Measurements from ENCODE around the gene GALNT3. TPM values are rescaled to one million over a fixed set of nuclear protein-coding genes. Genes with fewer than 3 reads are reported as not detected.

Gene GALNT3
- total RNA-seq, 4 donors from 2014 or later, result 17.2 to 230 (median 52.7) TPM

GRCh38 chr2:165762723-165763122 lies 31.3 kb downstream of the GALNT3 start:
- Histone ChIP-seq H3K9me3 (no peaks in the 10 kb centered on the region), H3K4me3 (no peak overlapping the region), H3K27me3 (no peaks in the 10 kb centered on the region), H3K36me3 (no peaks in the 10 kb centered on the region), H3K4me1 (peaks cover 0 to 6% (median 0%) of the 10 kb centered on the region in 4 donors), H3K27ac (no peak overlapping the region)
- in situ Hi-C loops (cut with MboI; ENCODE audit: low pct_ligation_motif_present in 1 of 4, low pct_unique_long_range_greater_than_20kb in 1 of 4, low sequenced_read_pairs in 3 of 4), result no loop called here
- intact Hi-C loops (cut with DNase I; ENCODE audit: low total_unique reads), result no loop called here
- TF ChIP-seq CTCF (IDR thresholded peaks at IDR 0.05) (no peak), EP300 (IDR thresholded peaks at IDR 0.05; ENCODE audit: low read depth) (no peak), POLR2A (IDR thresholded peaks at IDR 0.05) (no peak), POLR2AphosphoS5 (IDR thresholded peaks at IDR 0.05) (no peak)
- 92 to 97% methylated on average over 3 to 4 of the region's 4 CpGs for WGBS, 2 donors (ENCODE audit: low coverage in 1 of 2)
- no peak for DNase-seq

- 58 to 59% methylated on average over 4 of the region's 4 CpGs for WGBS, 2 donors (ENCODE audit: low coverage in 1 of 2)
- no peaks in the 10 kb centered on the region for H3K36me3 ChIP-seq
- DNase-seq, result no peak
- intact Hi-C loops (cut with DNase I; ENCODE audit: low total_unique reads), result no loop called here
- no peaks in the 10 kb centered on the region for H3K27me3 ChIP-seq
- H3K4me3 ChIP-seq, result no peak overlapping the region
- H3K9me3 ChIP-seq, result no peaks in the 10 kb centered on the region
- TF ChIP-seq POLR2AphosphoS5 (IDR thresholded peaks at IDR 0.05) (no peak), CTCF (IDR thresholded peaks at IDR 0.05) (no peak)
- H3K27ac ChIP-seq, result no peak overlapping the region
- H3K4me1 ChIP-seq, result peaks cover 0 to 7% (median 0%) of the 10 kb centered on the region in 4 donors
- in situ Hi-C loops (cut with MboI; ENCODE audit: low pct_ligation_motif_present in 1 of 4, low pct_unique_long_range_greater_than_20kb in 1 of 4, low sequenced_read_pairs in 3 of 4), result no loop called here
These were observed 36.0 kb downstream of the GALNT3 start for GRCh38 chr2:165757906-165758675.

GRCh38 chr2:165746501-165746900 lies 47.5 kb downstream of the GALNT3 start:
- 85 to 89% methylated on average over 8 of the region's 8 CpGs for WGBS, 2 donors (ENCODE audit: low coverage in 1 of 2)

GRCh38 chr2:165745916-165746315 lies 48.1 kb downstream of the GALNT3 start:
- H3K36me3 ChIP-seq, result no peaks in the 10 kb centered on the region
- in situ Hi-C loops (cut with MboI; ENCODE audit: low pct_ligation_motif_present in 1 of 4, low pct_unique_long_range_greater_than_20kb in 1 of 4, low sequenced_read_pairs in 3 of 4), result no loop called here
- H3K27ac ChIP-seq, result no peak overlapping the region
- intact Hi-C loops (cut with DNase I; ENCODE audit: low total_unique reads), result no loop called here
- no peaks in the 10 kb centered on the region for H3K4me1 ChIP-seq
- no peaks in the 10 kb centered on the region for H3K27me3 ChIP-seq
- 80% methylated on average over 2 of the region's 2 CpGs; no CpG with 5 or more reads in 1 of the 2 donors for WGBS, 2 donors (ENCODE audit: low coverage in 1 of 2)
- H3K4me3 ChIP-seq, result no peak overlapping the region
- no peak for TF ChIP-seq CTCF (IDR thresholded peaks at IDR 0.05)
- no peak for TF ChIP-seq EP300 (IDR thresholded peaks at IDR 0.05; ENCODE audit: low read depth)
- no peak for TF ChIP-seq POLR2AphosphoS5 (IDR thresholded peaks at IDR 0.05)
- no peak for DNase-seq
- H3K9me3 ChIP-seq, result no peaks in the 10 kb centered on the region

More at GRCh38 chr2:165746501-165746900, 47.5 kb downstream of the GALNT3 start:
- no peak overlapping the region for H3K4me3 ChIP-seq
- no peaks in the 10 kb centered on the region for H3K9me3 ChIP-seq
- H3K27me3 ChIP-seq, result no peaks in the 10 kb centered on the region
- intact Hi-C loops (cut with DNase I; ENCODE audit: low total_unique reads) (no loop called here), in situ Hi-C loops (cut with MboI; ENCODE audit: low pct_ligation_motif_present in 1 of 4, low pct_unique_long_range_greater_than_20kb in 1 of 4, low sequenced_read_pairs in 3 of 4) (no loop called here)
- H3K4me1 ChIP-seq, result no peaks in the 10 kb centered on the region
- H3K36me3 ChIP-seq, result no peaks in the 10 kb centered on the region
- no peak for TF ChIP-seq CTCF (IDR thresholded peaks at IDR 0.05)
- TF ChIP-seq POLR2A (IDR thresholded peaks at IDR 0.05), result no peak
- TF ChIP-seq EP300 (IDR thresholded peaks at IDR 0.05; ENCODE audit: low read depth), result no peak
- TF ChIP-seq POLR2AphosphoS5 (IDR thresholded peaks at IDR 0.05), result no peak
- DNase-seq, result no peak
- H3K27ac ChIP-seq, result no peak overlapping the region
